ENCODE results near the gene SWAP70.

SWAP70 gene

GRCh38 chr11:9664276-9665171 is 647 bp downstream of the SWAP70 start:
- DNase-seq (ENCODE audit: insufficient read length, low spot score) (no peak), FAIRE-seq (no peak)
- no peak for TF ChIP-seq CTCF (IDR thresholded peaks at IDR 0.05; ENCODE audit: insufficient read depth, missing control alignments)

GRCh38 chr11:9665749-9666148 is 1.9 kb downstream of the SWAP70 start:
- TF ChIP-seq CTCF (IDR thresholded peaks at IDR 0.05; ENCODE audit: insufficient read depth, missing control alignments): no peak

GRCh38 chr11:9669954-9670353 is 6.1 kb downstream of the SWAP70 start:
- DNase-seq (ENCODE audit: insufficient read length, low spot score): no peak
- FAIRE-seq: no peak
- no peak for TF ChIP-seq CTCF (IDR thresholded peaks at IDR 0.05; ENCODE audit: insufficient read depth, missing control alignments)

More at GRCh38 chr11:9665749-9666148, 1.9 kb downstream of the SWAP70 start:
- no peak for FAIRE-seq
- DNase-seq (ENCODE audit: insufficient read length, low spot score): no peak

GRCh38 chr11:9672288-9672916 is 8.5 kb downstream of the SWAP70 start:
- FAIRE-seq (no peak), DNase-seq (ENCODE audit: insufficient read length, low spot score) (no peak)
- TF ChIP-seq CTCF (IDR thresholded peaks at IDR 0.05; ENCODE audit: insufficient read depth, missing control alignments): no peak

- FAIRE-seq (no peak), DNase-seq (ENCODE audit: insufficient read length, low spot score) (no peak)
- no peak for TF ChIP-seq CTCF (IDR thresholded peaks at IDR 0.05; ENCODE audit: insufficient read depth, missing control alignments)
Observed at GRCh38 chr11:9672918-9673317, 9.0 kb downstream of the SWAP70 start.

GRCh38 chr11:9675691-9676090 is 11.8 kb downstream of the SWAP70 start:
- no peak for TF ChIP-seq CTCF (IDR thresholded peaks at IDR 0.05; ENCODE audit: insufficient read depth, missing control alignments)
- DNase-seq (ENCODE audit: insufficient read length, low spot score) (no peak), FAIRE-seq (no peak)

GRCh38 chr11:9677951-9678350 is 14.1 kb downstream of the SWAP70 start:
- no peak for TF ChIP-seq CTCF (IDR thresholded peaks at IDR 0.05; ENCODE audit: insufficient read depth, missing control alignments)
- FAIRE-seq: no peak
- DNase-seq (ENCODE audit: insufficient read length, low spot score): no peak
